NCI-H2171 (cell line): Measurements from ENCODE around the gene LILRB1.
"Not testable (repeated sequence)": the region's sequence is repeated elsewhere in the genome, so short reads cannot be mapped to it uniquely, and the experiment has no call there.

Experiments
- DNase-seq: peaks from one replicate; lab custom pipeline; 2025; lab: John Stamatoyannopoulos, UW

LILRB1 gene

GRCh38 chr19:54624934-54625730 is 5.2 kb upstream of the LILRB1 start:
- DNase-seq = not testable (repeated sequence)

GRCh38 chr19:54626757-54627156 is 3.5 kb upstream of the LILRB1 start:
- no peak for DNase-seq

- not testable (repeated sequence) for DNase-seq
Observed at GRCh38 chr19:54627912-54628311, 2.4 kb upstream of the LILRB1 start.

GRCh38 chr19:54630782-54631181 is 498 bp downstream of the LILRB1 start:
- no peak for DNase-seq

- DNase-seq = not testable (repeated sequence)
Observed at GRCh38 chr19:54631489-54632337, 1.4 kb downstream of the LILRB1 start.

GRCh38 chr19:54632517-54632916 is 2.2 kb downstream of the LILRB1 start:
- DNase-seq = not testable (repeated sequence)

- DNase-seq = no peak
Observed at GRCh38 chr19:54633401-54633800, 3.1 kb downstream of the LILRB1 start.

- not testable (repeated sequence) for DNase-seq
Observed at GRCh38 chr19:54636081-54636480, 5.8 kb downstream of the LILRB1 start.

GRCh38 chr19:54638683-54639082 is 8.4 kb downstream of the LILRB1 start:
- DNase-seq = no peak

- not testable (repeated sequence) for DNase-seq
Observed at GRCh38 chr19:54642953-54643352, 12.7 kb downstream of the LILRB1 start.

GRCh38 chr19:54643583-54643982 is 13.3 kb downstream of the LILRB1 start:
- not testable (repeated sequence) for DNase-seq

GRCh38 chr19:54644056-54644455 is 13.8 kb downstream of the LILRB1 start:
- no peak for DNase-seq

- DNase-seq = no peak
Observed at GRCh38 chr19:54646331-54646841, 16.1 kb downstream of the LILRB1 start.

GRCh38 chr19:54648129-54648528 is 17.8 kb downstream of the LILRB1 start:
- DNase-seq = no peak

GRCh38 chr19:54650108-54650655 is 19.9 kb downstream of the LILRB1 start:
- DNase-seq = no peak

- DNase-seq = no peak
Observed at GRCh38 chr19:54653181-54653809, 23.0 kb downstream of the LILRB1 start.

GRCh38 chr19:54654447-54655321 is 24.4 kb downstream of the LILRB1 start:
- no peak for DNase-seq

GRCh38 chr19:54659300-54659699 is 29.0 kb downstream of the LILRB1 start:
- no peak for DNase-seq

GRCh38 chr19:54660306-54660705 is 30.0 kb downstream of the LILRB1 start:
- DNase-seq = no peak

- DNase-seq = no peak
Observed at GRCh38 chr19:54660964-54661363, 30.7 kb downstream of the LILRB1 start.
